HS-5 (cell line): ENCODE measurements around the gene DCAF5.

Source experiments
- DNase-seq: peaks from one replicate; pipeline ENCODE4 v3.0.0-alpha.2; 2012; ENCODE audit warnings: low read depth

Gene DCAF5

DNA sequence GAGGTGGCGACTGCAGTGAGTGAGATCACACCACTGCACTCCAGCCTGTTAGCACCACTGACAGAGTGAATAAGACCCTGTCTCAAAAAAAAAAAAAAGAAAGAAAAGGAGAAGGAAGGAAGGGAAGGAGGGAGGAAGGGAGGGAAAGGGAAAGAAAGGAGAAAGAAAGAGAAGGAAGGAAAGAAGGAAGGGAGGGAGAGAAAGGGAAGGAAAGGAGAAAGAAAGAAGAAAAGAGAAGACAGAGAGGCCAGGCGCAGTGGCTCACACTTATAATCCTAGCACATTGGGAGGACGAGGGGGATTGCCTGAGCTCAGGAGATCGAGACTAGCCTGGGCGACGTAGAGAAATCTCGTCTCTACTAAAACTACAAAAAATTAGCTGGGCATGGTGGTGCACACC lies 13.2 kb downstream of the DCAF5 start:
- no peak for DNase-seq

DNA sequence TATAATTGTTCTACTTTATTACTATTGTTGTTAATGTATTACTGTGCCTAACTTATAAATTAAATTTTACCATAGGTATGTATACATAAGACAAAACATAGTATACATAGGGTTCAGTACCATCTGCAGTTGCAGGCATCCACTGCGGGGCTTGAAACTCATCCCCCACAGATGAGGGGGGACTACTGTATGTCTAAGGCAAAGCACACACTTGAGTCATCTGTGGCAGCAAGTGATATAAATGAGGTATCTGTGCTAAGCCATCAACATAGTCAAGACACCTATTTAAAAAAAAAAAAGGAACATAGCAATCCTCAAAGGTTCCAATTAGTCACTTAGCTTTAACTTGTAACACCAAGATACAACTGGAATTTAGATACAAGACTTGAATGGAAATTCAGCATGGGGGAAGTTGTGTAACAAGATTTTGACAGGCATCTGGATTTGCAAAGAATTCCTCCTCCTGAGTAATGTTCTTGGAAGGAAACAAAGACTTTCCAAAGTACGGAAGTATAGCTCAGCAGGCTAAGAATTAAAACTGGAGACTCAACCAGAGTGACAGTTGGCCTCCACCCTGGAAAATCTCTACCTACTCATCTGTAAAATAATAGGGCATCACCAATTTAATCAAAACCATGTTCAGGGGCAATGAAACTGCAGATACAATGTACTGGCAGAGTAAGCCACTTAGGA lies 14.9 kb downstream of the DCAF5 start:
- no peak for DNase-seq

DNA sequence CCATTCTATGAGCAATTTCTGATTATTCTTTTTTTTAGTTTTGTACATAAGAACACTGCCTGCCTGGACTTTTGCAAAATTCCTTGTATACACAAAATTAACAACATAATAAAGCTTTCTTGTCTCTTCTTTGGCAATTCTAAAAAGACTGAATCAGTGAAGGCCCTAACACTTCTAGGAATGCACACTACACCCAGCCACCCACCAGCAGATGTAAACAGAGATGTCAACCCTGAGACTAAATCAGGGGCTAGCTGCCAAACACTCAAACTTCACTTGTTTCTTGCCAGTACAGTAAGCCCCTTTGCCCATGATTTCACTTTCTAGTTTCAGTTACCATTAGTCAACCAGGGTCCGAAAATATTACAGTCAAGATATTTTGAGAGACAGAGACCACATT lies 15.5 kb downstream of the DCAF5 start:
- no peak for DNase-seq

DNA sequence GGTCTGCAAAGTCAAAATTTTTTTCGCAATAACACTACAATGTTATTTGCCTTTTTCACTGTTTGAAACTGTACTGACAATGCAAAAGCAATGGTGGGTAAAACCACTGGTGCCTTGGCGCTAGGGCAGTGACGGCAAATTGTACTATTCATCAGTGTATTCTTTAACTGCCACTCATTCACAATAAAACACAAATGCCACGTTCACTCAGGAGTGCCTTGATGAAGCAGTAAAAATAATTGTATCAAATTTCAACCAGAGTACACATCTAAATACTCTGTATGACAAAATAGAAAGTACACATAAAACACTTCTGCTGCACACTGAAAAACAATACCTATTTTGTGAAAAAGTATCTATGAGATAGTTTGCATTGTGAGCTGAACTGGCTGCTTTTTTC lies 17.8 kb downstream of the DCAF5 start:
- DNase-seq = no peak

DNA sequence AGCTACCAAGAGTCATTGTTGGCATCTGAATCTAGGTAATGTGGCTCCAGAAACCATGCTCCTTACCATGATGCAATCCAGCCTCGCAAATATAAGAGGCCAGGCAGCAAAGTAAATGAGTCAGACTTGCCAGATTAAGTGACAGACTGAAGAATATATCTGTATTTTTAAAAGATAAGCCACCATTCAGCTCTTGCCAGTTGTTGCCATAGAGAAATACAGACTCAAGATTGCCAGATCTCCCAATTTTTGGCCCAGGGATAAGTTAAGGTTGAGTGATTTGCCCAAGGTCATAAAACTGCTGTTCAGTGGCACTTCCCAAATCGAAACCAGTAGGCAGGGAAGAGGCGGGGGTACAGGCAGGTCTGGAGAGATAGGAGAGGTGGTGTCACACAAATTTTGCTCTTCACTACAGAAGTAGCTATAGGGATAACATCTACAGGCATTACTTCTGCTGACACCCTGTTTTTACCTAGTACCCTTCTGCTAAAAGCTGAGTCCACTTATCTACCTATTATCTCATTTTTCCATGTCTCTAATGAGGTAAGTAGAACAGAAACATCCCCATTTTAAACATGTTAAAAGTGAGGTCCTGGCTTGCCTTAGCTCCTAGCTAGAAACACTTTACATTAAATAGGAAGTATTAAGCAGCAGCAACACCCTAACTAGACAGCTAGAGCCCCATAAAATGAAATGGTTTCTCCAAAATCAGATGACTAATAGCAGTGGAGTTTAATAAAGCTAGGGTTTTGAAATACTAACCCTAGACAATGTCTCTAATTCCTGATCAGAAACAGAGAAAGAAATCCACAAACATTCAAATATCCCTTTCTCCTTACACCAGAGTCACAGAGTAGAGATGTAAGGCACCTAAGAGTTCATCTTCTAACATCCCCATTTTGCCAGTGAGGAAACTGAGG lies 19.5 kb downstream of the DCAF5 start:
- no peak for DNase-seq

DNA sequence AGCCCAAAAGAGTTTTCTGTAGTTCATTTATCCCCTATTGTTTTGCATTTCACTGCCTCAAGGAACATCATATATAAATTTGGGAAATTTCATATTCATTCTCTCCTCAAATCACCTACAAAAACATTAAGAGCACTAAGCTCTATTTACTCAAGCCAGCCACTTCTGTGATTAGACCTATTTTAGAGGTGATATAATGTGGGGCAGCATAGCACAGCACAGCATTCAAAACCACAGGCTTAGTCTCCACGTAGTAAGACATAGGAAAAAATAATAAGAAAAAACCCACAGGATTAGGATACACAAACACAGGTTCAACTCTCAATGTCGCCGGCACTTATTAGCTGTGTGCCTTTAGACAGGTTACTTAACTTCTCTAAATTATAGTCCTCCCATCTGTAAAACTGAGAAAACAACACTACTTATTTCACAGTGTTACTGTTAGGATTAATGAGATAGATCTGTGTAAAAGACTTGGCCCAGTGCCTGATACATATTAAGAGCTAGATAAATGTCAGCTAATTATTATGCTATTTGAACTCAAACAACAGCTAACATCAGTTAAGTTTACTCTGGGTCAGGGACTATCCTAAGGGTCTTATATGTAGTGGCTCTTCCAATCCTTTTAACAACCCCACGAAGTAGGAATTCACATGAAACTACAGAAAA lies 20.3 kb downstream of the DCAF5 start:
- no peak for DNase-seq

DNA sequence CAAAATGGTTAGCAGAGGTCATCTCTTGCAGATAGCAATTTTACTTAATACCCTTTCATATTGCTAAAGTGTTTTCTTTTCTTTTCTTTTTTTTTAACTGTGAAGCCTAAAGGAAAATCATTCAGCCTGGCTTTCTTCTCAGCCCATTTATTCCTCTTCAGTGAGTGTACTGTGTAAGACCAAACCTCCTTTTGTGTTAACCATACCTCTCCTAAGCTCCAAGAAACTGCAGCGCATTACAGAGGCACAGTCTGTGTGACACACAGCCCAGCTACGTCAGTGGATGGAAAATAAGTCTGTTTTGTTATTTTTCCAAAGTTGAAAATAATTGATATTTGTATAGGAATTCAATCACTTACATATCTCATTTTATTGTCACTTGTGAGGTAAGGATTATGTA lies 21.7 kb downstream of the DCAF5 start:
- DNase-seq = no peak

DNA sequence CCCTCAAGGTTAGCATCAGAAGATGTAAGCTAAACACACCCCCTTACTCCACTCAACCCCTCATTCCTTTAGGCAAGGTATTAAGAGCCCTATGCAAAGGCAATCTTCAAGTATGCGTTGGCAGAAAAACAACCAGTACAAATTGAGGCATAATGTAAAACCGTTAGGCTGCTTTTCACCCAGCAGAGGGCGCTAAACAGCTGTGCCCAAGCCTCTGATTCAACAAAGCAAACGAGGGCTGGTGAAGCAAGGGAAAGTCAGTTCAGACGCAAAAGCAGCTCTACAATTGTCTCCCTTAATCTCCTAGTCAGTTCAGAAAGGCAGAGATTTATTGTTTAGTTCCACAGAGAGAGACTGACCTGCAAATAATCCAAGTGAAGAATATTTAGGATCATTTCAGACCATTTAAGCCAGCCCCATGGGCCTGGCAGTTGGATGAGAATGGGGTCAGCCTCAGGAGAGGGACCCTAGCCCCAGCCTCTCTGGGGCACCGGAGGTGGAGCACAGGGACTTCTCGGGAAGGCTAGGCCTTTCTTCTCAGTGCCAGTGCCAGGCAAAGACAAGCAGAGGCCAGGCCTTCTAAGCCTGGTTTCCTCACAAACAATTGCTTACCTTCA lies 23.5 kb downstream of the DCAF5 start:
- DNase-seq = no peak

DNA sequence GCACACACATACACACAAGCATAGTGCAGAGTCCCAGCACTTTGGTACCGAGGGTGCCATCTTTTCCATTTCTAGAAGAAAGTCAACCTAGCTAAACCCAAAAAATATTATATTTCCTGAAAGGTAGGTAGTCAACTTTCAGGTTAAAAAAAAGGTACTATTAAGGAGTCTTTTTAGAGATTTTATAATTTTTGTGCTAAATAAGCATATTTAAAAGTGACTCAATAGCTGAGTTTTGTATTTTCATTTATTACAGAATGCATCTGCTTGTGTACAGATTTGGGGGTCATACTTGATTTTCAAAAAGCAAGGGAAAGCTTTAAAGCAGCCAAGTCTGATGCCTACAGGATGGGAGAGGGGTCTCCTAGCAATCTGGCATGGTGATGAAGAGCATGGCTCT lies 34.6 kb downstream of the DCAF5 start:
- DNase-seq = no peak

DNA sequence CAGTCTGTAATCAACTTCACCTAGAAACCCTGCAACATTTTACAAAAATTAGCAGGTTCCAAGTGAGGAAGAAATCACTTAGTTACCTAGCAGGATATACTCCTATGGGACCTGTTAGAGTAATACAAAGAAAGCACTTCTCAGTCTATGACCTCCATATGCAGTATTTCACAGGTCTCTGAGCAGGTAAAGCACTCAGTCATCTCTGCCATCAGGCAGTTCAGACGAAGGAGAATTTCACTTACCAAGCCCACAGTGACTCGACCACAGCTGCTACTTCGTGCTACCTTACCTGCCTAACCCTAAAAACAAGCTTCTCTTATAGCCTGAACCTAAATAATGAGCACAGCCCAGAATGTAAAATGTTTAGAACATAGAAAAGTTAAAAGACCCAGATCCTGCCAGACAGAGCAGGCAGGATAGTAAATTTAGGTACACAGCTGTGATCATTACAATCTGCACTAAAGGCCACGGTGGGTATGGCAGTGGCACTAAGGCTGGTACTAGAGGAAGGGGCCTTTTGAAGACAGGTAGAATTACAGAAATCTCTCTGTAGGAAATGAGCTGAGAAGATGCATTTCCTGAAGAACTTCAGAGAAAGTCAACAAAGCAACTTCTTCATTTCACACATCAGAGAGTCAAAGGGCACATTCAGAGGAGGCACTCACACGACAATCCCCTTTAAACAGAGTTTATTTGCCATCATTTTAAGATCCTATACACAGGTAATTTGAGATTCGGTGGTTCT lies 35.7 kb downstream of the DCAF5 start:
- no peak for DNase-seq

DNA sequence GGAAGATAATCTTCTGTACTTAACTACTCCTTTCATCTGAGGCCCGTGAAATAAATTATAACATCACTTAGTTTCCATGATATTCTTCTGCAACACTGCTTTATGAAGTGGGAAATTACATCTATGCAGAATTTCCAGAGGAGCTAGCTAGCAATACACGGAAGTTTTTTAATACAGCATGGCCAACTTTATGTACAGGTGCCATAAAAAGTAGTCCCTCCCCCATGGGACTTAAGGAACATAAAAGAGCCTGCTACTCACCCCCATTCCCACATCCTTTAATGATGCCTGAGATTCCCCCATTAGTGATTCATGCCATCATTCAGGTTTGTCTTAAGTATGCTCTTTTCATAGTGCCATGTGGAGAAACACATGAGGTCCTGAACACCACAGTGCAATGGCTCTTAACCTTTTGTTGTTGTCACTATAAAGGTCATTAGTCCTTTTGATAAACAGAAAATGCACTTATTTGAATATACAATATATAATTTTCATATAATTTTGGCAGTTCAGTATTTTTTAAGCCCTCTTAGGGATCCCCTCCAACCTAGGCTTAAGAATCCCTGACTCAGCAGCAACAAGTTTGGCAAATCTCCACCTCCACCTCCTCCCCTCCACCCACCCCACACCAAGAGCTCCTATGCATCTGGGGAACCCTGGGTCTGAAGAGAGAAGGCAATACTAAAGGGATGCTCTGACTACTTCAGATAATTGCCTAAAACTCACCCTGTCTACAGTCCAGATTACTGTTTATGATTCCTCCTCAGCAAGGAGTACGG lies 37.3 kb downstream of the DCAF5 start:
- no peak for DNase-seq

DNA sequence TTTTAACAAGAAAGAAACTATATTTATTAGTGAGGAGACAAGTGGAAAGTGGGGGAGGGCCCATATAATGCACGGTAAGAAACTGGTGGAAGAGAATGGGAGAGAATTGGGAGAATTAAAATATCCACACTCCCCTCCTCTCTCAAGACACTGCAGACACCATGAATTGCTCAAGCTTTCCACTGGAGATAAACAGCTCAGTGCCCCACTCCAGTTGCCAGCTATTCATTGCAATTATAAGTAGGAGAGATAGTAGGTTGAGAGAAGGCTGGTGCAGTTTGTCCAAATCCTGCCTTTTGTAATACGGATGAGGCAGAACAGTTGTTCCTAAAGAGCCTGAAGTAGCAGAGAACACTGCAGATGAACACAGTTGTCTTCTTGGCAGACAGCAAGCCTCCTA lies 38.2 kb downstream of the DCAF5 start:
- DNase-seq = no peak

DNA sequence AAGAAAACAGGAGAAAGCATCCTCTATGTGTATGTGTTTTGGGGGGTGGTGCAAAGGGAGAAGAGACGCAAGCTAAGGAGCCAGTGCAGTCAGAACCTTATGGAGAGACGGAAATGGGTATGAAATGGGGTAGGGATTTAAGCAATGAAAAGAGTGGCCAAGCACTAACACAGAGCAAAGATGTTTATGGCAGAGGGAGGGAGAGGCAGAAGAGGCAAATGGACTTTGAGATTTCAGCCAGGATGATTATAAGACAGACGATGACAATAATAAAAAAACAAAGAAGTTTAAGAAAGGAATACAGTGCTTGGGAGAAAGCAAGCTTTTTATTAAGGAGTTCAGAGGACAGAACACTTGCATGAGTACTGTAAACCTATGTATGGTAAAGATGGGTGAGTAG lies 44.6 kb downstream of the DCAF5 start:
- no peak for DNase-seq

DNA sequence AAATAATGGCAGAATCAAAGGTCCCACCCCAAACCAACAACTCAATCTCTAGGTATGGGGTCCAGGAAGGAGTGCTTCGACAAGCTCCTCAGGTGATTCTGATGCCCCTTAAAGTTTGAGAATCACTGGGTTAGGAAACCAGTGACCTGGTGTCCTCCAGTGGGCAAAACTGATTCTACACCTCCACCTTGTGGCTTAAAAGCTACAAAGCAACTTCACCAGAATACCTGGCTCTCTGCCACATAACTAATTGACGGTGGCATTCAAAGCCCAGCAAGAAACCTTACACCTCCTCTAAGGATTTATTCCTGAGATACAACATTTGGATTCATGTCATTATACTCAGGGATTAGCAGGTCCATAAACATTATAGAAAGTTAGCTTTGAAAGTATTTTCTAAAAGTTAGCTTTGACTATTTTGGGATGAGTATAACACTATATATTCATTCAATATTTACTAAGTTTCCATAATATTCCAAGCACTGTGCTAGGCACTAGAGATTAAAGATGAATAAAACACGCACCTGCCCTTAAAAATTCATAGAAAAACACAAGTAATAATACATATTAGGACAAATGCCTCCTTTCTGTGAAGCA lies 45.4 kb downstream of the DCAF5 start:
- DNase-seq = peak; percentile 50

DNA sequence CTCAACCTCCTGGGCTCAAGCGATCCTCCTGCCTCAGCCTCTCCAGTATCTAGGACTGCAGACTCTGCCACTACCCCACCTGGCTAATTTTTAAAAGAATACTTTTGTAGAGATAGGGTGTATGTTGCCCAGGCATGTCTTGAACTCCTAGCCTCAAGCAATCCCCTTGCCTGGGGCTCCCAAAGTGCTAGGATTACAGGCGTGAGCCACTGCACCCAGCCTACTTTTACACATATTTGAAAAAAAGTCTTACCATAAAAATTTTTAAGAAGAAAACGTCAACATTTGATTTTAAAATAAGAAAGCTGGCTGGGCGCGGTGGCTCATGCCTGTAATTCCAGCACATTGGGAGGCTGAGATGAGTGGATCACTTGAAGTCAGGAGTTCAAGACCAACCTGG lies 46.5 kb downstream of the DCAF5 start:
- DNase-seq = no peak

DNA sequence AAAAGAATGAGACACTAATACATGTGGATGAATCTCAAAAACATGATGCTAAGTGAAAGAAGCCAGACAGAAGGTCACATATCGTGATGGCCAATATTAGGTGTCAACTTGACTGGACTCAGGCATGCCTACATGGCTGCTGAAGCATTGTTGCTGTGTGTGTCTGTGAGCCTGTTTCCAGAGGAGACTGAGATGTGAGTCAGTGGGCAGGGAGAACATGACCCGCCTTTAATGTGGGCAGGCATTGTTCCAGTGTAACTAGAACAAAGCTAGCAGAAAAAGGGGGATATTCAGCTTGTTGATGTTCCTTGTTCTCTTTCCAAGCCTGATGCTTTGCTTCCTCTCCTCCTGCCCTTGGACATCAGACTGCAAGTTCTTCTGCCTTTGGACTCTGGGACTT lies 47.6 kb downstream of the DCAF5 start:
- DNase-seq = no peak

DNA sequence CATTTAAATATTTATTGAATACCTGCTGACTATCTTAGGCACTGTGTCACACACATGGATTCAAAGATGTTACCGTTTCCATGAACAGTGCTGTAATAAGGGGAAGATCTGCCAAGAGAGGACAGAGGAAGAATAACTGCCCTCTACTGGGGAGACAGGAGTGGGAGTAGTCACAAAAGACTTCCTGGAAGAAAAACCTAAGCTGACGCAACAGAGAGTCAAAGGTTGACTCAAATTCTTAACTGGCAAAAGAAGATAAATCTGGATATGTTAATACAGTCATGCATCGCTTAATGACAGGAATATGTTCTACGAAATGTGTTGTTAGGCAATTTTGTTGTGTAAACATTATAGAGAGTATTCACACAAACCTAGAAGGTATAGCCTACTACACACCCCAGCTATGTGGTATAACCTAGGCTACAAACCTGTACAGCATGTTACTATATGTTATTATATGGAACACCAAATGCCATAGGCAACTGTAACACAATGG lies 51.5 kb downstream of the DCAF5 start:
- DNase-seq = peak; percentile 60

DNA sequence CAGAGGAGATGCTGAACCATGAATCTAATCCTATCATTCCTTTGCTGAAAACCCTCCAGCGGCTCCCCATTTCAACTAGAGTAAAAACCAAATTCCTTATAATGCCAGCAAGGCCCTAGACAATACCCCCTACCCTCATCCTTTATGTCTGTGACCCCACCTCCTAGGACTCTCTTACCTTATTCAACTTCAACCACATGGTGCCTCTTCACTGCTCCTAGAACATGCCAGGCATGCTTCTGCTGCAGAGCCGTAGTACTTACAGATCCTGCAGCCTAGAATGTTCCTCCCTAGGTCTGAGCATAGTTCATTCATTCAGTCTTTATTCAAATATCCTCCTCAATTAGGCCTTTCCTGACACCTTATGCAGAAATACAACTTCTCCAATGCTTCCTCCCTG lies 54.9 kb downstream of the DCAF5 start:
- no peak for DNase-seq

DNA sequence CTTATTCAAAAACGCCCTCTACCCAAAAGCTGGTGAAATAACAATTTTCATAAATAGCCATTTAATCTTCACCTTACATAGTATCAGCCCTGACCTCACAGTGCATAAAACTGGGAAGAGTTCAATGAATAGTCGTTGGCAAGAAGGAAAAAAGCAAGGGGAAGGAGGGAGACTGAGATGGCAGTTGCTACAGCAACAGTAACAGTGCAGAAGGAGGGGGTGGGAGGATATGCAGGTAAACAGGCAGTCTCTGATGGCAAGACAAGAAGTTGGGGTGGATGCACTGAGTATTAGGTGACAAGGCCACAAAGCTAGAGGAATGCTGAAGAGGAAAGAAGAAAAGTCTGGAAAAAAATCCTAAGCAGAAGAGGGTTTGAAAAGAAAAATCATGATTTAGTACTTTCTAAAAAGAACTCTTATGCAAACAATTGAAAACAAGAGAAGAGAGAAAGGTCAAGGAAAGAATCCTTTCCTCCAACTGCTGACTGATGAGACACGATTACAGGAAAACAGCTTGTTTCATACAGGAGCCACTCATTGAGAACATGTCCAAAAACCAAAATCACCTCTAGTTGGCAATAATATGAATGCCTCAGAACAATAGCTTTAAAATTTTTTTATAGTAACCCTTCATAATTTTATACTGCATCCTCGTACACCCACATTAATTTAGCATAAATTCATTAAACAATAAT lies 56.0 kb downstream of the DCAF5 start:
- no peak for DNase-seq

DNA sequence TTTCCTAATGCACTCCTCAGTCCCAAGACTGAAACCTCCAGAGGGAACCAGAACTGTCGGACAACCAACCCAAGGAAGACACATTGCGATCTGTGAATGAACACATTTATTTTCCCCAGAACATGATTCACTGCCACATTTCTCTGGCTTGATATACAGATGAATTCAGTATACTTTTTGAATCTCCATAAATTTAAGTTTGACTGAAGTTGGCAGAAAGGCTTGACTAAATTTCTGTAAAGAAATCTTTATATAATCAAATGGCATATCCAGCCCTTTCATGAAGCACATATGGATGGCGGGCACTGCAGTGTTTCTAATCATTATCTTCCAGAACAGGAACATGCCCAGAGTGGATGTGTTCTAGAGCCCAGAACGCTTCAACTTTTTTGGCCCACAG lies 56.7 kb downstream of the DCAF5 start:
- DNase-seq = no peak
